GM12878 (cell line): ENCODE data around the gene SUGCT. TPM values are rescaled to one million over a fixed set of nuclear protein-coding genes. Genes with fewer than 3 reads are reported as not detected.

ENCODE experiments used
- ATAC-seq: fragments of 200-7000 bp; cut with Tn5 transposase; 3 replicates; pipeline ENCODE4 v1.9.1; 2020; ENCODE audit warnings: mild to moderate bottlenecking, moderate library complexity
- BruUV-seq: library from RNA; stranded (reverse); fragments of 400-500 nt; replicated peaks from 2 replicates; lab custom pipeline; 2021; lab: Mats Ljungman, UMichigan
- CTCF ChIA-PET: fragments of 300-600 bp; sonication (Branson Sonifier 250); formaldehyde crosslinking; extraction: SDS; loops from one replicate; lab custom pipeline; 2021; ENCODE audit warnings: inconsistent platforms; lab: Yijun Ruan, JAX
- POLR2A ChIA-PET: fragments of 350-600 bp; formaldehyde crosslinking; extraction: SDS; loops from one replicate; lab custom pipeline; 2021; ENCODE audit warnings: inconsistent platforms; lab: Charles Lee
- RAD21 ChIA-PET: fragments of 300-600 bp; sonication (Branson Sonifier 250); formaldehyde crosslinking; loops from one replicate; lab custom pipeline; 2023; ENCODE audit warnings: antibody characterized with exemption; ENCODE audit not compliant: unreplicated experiment; lab: Charles Lee
- SMC1A ChIA-PET: fragments of 300-600 bp; sonication (Branson Sonifier 250); formaldehyde crosslinking; loops from one replicate; lab custom pipeline; 2023; ENCODE audit not compliant: unreplicated experiment, uncharacterized antibody; lab: Charles Lee
- DNase-seq: peaks from one replicate; pipeline ENCODE4 v3.0.0-alpha.2; 2011; ENCODE audit warnings: low read depth, low spot score
- FAIRE-seq: peaks from 3 replicates; lab custom pipeline; 2011; peaks lifted over from hg19 to GRCh38; lab: Jason Lieb, UNC
- H2AFZ ChIP-seq: 2 replicates; pipeline ENCODE4 v1.6.0; 2011; ENCODE audit warnings: low read depth, low read length, control low read depth; ENCODE audit not compliant: control insufficient read depth
- H3K27ac ChIP-seq: 2 replicates; pipeline ENCODE4 v1.5.1; 2011; ENCODE audit warnings: control low read depth; ENCODE audit not compliant: control insufficient read depth, insufficient read depth
- H3K27me3 ChIP-seq, 2 experiments: replicated peaks in 1 of 2; 2 replicates each; pipeline versions ENCODE4 v1.6.0 to v1.6.1; 2011; ENCODE audit warnings: low read length in 1 of 2; ENCODE audit not compliant: control insufficient read depth in 2 of 2, insufficient read depth in 2 of 2
- H3K36me3 ChIP-seq, 2 experiments: 2 replicates each; pipeline ENCODE4 v1.5.1; 2011; ENCODE audit warnings: low read length in 1 of 2; ENCODE audit not compliant: control insufficient read depth in 2 of 2, insufficient read depth in 2 of 2
- H3K4me1 ChIP-seq: 2 replicates; pipeline ENCODE4 v1.6.1; 2011; ENCODE audit warnings: mild to moderate bottlenecking, low read length, moderate library complexity, mixed read lengths; ENCODE audit not compliant: control insufficient read depth, insufficient read depth
- H3K4me2 ChIP-seq: 2 replicates; pipeline ENCODE4 v1.6.0; 2011; ENCODE audit warnings: control low read depth; ENCODE audit not compliant: control insufficient read depth, insufficient read depth
- H3K4me3 ChIP-seq: fragments of 200-600 bp; sonication (generic); 2 replicates; pipeline ENCODE4 v1.5.1; 2016
- H3K79me2 ChIP-seq: 2 replicates; pipeline ENCODE4 v1.6.0; 2011; ENCODE audit warnings: low read length; ENCODE audit not compliant: control insufficient read depth, insufficient read depth
- H3K9ac ChIP-seq: 2 replicates; pipeline ENCODE4 v1.8.0; 2011; ENCODE audit warnings: low read length, control low read depth, mixed read lengths; ENCODE audit not compliant: control insufficient read depth, insufficient read depth
- H3K9me3 ChIP-seq: replicated peaks from 3 replicates; pipeline ENCODE4 v1.5.1; 2011; ENCODE audit warnings: mild to moderate bottlenecking, low read length; ENCODE audit not compliant: control insufficient read depth, insufficient read depth
- H4K20me1 ChIP-seq: 2 replicates; pipeline ENCODE4 v1.6.0; 2011; ENCODE audit not compliant: control insufficient read depth, insufficient read depth
- BHLHE40 ChIP-seq, 2 experiments: fragments of 450-650 bp in 1 of 2; IDR thresholded peaks; 2 replicates each; pipeline ENCODE4 v1.6.1; 2011 to 2017; ENCODE audit warnings: low read depth in 2 of 2, borderline replicate concordance in 1 of 2, improper control_type of control experiment in 1 of 2, low read length in 1 of 2, mild to moderate bottlenecking in 1 of 2
- ELK1 ChIP-seq: IDR thresholded peaks from 2 replicates; pipeline ENCODE4 v1.6.1; 2012; ENCODE audit warnings: low read depth, low read length, improper control_type of control experiment
- MTA3 ChIP-seq: IDR thresholded peaks from 2 replicates; pipeline ENCODE4 v1.6.1; 2012; ENCODE audit warnings: low read length, inconsistent platforms, borderline replicate concordance
- MYB ChIP-seq: fragments of 150-350 bp; IDR thresholded peaks from 2 replicates; pipeline ENCODE4 v1.6.1; 2014; ENCODE audit warnings: mild to moderate bottlenecking, low read depth, low read length, borderline replicate concordance
- PKNOX1 ChIP-seq: fragments of 450-650 bp; IDR thresholded peaks from 2 replicates; pipeline ENCODE4 v1.6.1; 2016; ENCODE audit warnings: mild to moderate bottlenecking
- POU2F2 ChIP-seq: IDR thresholded peaks from 3 replicates; pipeline ENCODE4 v1.6.1; 2011; ENCODE audit warnings: low read depth, mild to moderate bottlenecking, low read length, borderline replicate concordance
- ZBTB4 ChIP-seq: fragments of 450-650 bp; formaldehyde crosslinking; IDR thresholded peaks from 2 replicates; pipeline ENCODE4 v1.4.0; 2022; ENCODE audit warnings: mild to moderate bottlenecking, moderate library complexity
- WGBS: methylation state at CpG from one replicate; pipeline ENCODE4 v1.1.6; 2016; ENCODE audit warnings: low lambda C conversion rate; ENCODE audit not compliant: insufficient replicate concordance, insufficient coverage; ENCODE audit errors: missing lambda C conversion rate; 5-methylcytosine and 5-hydroxymethylcytosine counted together
- in situ Hi-C: fragments of 300-500 bp; cut with MboI; formaldehyde crosslinking; loops from 9 replicates; pipeline ENCODE4 v1.14.3; 2018; ENCODE audit warnings: mixed read lengths
- intact Hi-C: fragments of 100-400 bp; cut with micrococcal nuclease; formaldehyde crosslinking; loops from one replicate; pipeline ENCODE4 v1.14.2; 2022; ENCODE audit not compliant: unreplicated experiment
- polyA plus RNA-seq, 11 experiments: library from polyadenylated mRNA; depleted of rRNA in 4 of 11; unstranded in 6 of 11; stranded (reverse) in 5 of 11; fragments of >200 nt; fragmentation: Nextera tagmentation in 4 of 11; fragmentation: Illumina TruSeq in 1 of 11; extraction: Ambion mirVana in 4 of 11; extraction: Trizol in 1 of 11; gene quantifications; 1 replicate in 1 of 11; 2 replicates in 10 of 11; pipeline versions ENCODE4 v1.2.1 to v1.2.3, GENCODE V29; 2011 to 2016; ENCODE audit warnings: inconsistent platforms in 2 of 11, missing spikeins in 2 of 11, low read depth in 1 of 11
- total RNA-seq, 4 experiments: library from RNA; depleted of rRNA in 3 of 4; stranded (reverse); fragments of >200 nt in 3 of 4; fragmentation: Illumina TruSeq in 1 of 4; extraction: Trizol in 1 of 4; gene quantifications; 2 replicates each; pipeline versions ENCODE4 v1.2.1 to v1.2.3, GENCODE V29; 2013 to 2021
- TF ChIP-seq, protein P1 (sequence below): IDR thresholded peaks from 2 replicates; pipeline ENCODE4 v1.6.1; 2011; ENCODE audit warnings: borderline replicate concordance, low read depth, mild to moderate bottlenecking, moderate library complexity, low read length; ENCODE audit not compliant: insufficient read depth, poor library complexity, severe bottlenecking
- TF ChIP-seq, protein P2 (sequence below): IDR thresholded peaks from 2 replicates; pipeline ENCODE4 v1.6.1; 2011; ENCODE audit warnings: low read depth, mild to moderate bottlenecking, low read length, moderate library complexity, borderline replicate concordance; ENCODE audit errors: extremely low read depth

The SUGCT gene
- total and polyA plus RNA-seq, 10 of the 15 experiments (the other 5 are each of a cell fraction or from before 2014, with no cell fraction given): 0.08 to 1.2 (median 0.67) TPM; not detected in 1

DNA sequence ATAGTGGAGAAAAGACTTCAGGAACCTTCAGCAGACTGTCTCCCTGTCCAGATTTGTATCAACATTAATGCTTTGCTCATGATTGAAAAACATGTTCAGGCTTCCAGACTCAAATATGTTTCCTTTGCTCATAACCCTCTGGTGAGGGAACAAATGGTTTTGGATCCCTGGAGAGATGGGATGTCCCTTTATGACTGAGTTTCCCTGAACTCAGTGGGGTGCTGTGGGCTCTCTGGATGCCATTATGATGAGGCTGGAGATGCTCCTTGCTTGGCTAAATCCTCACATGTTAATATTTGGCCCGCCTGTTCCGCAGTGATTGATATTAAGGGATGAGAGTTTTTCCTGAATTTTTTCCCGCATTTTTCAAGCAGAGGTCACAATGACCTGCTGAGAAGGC is 749.4 kb downstream of the SUGCT start:
- ChIA-PET RAD21 (no interaction called here), POLR2A (no interaction called here)
- H3K4me2 ChIP-seq: no peak overlapping the region
- no peak for ATAC-seq
- WGBS: 24% methylated on average over 3 of the region's 3 CpGs
- H4K20me1 ChIP-seq: no peaks in the 10 kb centered on the region
- no peak overlapping the region for H3K4me3 ChIP-seq
- TF ChIP-seq BHLHE40 (IDR thresholded peaks at IDR 0.05; ENCODE audit: borderline replicate concordance in 1 of 2, low read depth in 2 of 2, low read length in 1 of 2) (no peak), PKNOX1 (no peak), MTA3 (no peak)
- TF ChIP-seq, protein P1, sequence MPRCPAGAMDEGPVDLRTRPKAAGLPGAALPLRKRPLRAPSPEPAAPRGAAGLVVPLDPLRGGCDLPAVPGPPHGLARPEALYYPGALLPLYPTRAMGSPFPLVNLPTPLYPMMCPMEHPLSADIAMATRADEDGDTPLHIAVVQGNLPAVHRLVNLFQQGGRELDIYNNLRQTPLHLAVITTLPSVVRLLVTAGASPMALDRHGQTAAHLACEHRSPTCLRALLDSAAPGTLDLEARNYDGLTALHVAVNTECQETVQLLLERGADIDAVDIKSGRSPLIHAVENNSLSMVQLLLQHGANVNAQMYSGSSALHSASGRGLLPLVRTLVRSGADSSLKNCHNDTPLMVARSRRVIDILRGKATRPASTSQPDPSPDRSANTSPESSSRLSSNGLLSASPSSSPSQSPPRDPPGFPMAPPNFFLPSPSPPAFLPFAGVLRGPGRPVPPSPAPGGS: no peak
- TF ChIP-seq, all 136 proteins: peak for 0
- intact Hi-C loops (no loop called here), in situ Hi-C loops (no loop called here)
- ChIA-PET SMC1A (no interaction called here), CTCF (interaction anchor here (1.0 kb wide), 1 partner anchor 23 kb away, joined by 4 read pairs; no protein-coding TSS in a partner anchor)
- FAIRE-seq (no peak), DNase-seq (no peak)
- Histone ChIP-seq H3K27ac (no peak overlapping the region), H3K4me1 (no peaks in the 10 kb centered on the region), H3K27me3 (no peaks in the 10 kb centered on the region), H3K36me3 (no peaks in the 10 kb centered on the region), H2AFZ (no peak overlapping the region), H3K9ac (no peak overlapping the region), H3K79me2 (no peaks in the 10 kb centered on the region), H3K9me3 (no peaks in the 10 kb centered on the region)
- BruUV-seq: no TSS peak

DNA sequence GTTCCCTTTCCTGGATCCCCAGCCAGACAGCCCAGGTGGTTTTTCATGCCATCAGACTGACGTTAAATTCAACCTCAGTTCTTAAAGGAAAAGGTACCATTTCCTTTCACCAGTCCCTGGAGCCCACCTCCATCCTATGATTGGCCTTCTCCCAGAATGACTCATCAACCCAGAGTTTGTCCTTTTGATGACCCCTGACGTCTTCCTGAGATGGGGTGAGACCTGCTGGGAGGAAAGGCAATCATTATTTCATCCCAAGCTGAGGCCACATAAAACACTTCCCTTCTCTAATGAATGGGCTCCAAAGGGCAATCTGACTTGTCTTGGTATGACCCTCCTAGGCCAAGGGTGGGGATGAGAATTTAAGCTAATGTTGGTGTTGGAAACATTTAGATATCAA is 750.7 kb downstream of the SUGCT start:
- in situ Hi-C loops (no loop called here), intact Hi-C loops (no loop called here)
- ChIA-PET RAD21 (no interaction called here), POLR2A (no interaction called here), SMC1A (no interaction called here), CTCF (no interaction called here)
- 0% methylated on average over 2 of the region's 2 CpGs for WGBS
- H3K27ac ChIP-seq: no peak overlapping the region
- no peaks in the 10 kb centered on the region for H3K4me1 ChIP-seq
- H2AFZ ChIP-seq: no peak overlapping the region
- H3K9me3 ChIP-seq: no peaks in the 10 kb centered on the region
- H3K4me3 ChIP-seq: no peak overlapping the region
- no peaks in the 10 kb centered on the region for H4K20me1 ChIP-seq
- no TSS peak for BruUV-seq
- H3K36me3 ChIP-seq: no peaks in the 10 kb centered on the region
- H3K27me3 ChIP-seq: no peaks in the 10 kb centered on the region
- no peaks in the 10 kb centered on the region for H3K79me2 ChIP-seq
- H3K9ac ChIP-seq: no peak overlapping the region
- H3K4me2 ChIP-seq: no peak overlapping the region
- DNase-seq (no peak), ATAC-seq (no peak), FAIRE-seq (no peak)
- TF ChIP-seq, protein P2, sequence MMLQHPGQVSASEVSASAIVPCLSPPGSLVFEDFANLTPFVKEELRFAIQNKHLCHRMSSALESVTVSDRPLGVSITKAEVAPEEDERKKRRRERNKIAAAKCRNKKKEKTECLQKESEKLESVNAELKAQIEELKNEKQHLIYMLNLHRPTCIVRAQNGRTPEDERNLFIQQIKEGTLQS: no peak
- TF ChIP-seq ZBTB4 (CRISPR knock-in tag): no peak
- no peak for TF ChIP-seq MYB
- TF ChIP-seq POU2F2: no peak
- no peak for TF ChIP-seq ELK1
